ENCODE data around the gene AZIN2. TPM values are rescaled to one million over a fixed set of nuclear protein-coding genes. Genes with fewer than 3 reads are reported as not detected.

Gene AZIN2
- total and polyA plus RNA-seq, 9 of the 15 experiments (the other 6 are each of a cell fraction or from before 2014, with no cell fraction given) = 0.06 to 0.91 (median 0.42) TPM; not detected in 2

GRCh38 chr1:33122483-33123178 is 41.7 kb downstream of the AZIN2 start (continued):
- TF ChIP-seq ARID3A (IDR thresholded peaks at IDR 0.05; ENCODE audit: borderline replicate concordance, low read depth, low read length) = no peak
- no peak for TF ChIP-seq POLR2H (tag; IDR thresholded peaks at IDR 0.05; ENCODE audit: low read depth)
- TF ChIP-seq HNRNPH1 (optimal IDR thresholded peaks at IDR 0.05; ENCODE audit: low read depth, low read length) = no peak
- TF ChIP-seq NRF1 (conservative IDR thresholded peaks at IDR 0.05 in 1 of 2, IDR thresholded peaks at IDR 0.05 in 1 of 2) = no peak
- no peak for TF ChIP-seq DMBX1 (CRISPR knock-in tag; IDR thresholded peaks at IDR 0.05; ENCODE audit: borderline replicate concordance)
- no peak for TF ChIP-seq MECOM (CRISPR knock-in tag; IDR thresholded peaks at IDR 0.05)
- no peak for TF ChIP-seq SRSF7 (optimal IDR thresholded peaks at IDR 0.05; ENCODE audit: low read depth, low read length)
- TF ChIP-seq RFX1 (IDR thresholded peaks at IDR 0.05) = no peak
- no peak for TF ChIP-seq SP2 (IDR thresholded peaks at IDR 0.05; ENCODE audit: extremely low read depth, low read depth, low read length, poor library complexity, severe bottlenecking)
- no peak for TF ChIP-seq HNRNPUL1 (IDR thresholded peaks at IDR 0.05; ENCODE audit: low read length)
- TF ChIP-seq ATF4 (CRISPR knock-in tag; IDR thresholded peaks at IDR 0.05) = no peak
- TF ChIP-seq TAF7 (tag; IDR thresholded peaks at IDR 0.05) = no peak

All from K562 (cell line).